ENCODE data around the gene COL27A1. TPM values are rescaled to one million over a fixed set of nuclear protein-coding genes. Genes with fewer than 3 reads are reported as not detected.
A peak's percentile ranks its signal among the peaks of the same experiment; 100 is the strongest.

Gene COL27A1
- polyA plus RNA-seq, 2 of the 4 experiments (the other 2 are of a cell fraction), result 6.9 to 20.6 TPM

GRCh38 chr9:114240216-114240615 is 84.9 kb downstream of the COL27A1 start (continued):
- no peak for TF ChIP-seq ELK1 (IDR thresholded peaks at IDR 0.05; ENCODE audit: low read depth, low read length)
- TF ChIP-seq HOXA7 (CRISPR knock-in tag; IDR thresholded peaks at IDR 0.05), result no peak
- TF ChIP-seq RNF2 (IDR thresholded peaks at IDR 0.05; ENCODE audit: borderline replicate concordance, low read depth), result no peak
- TF ChIP-seq SMC3 (IDR thresholded peaks at IDR 0.05), result no peak
- no peak for TF ChIP-seq KDM1A (IDR thresholded peaks at IDR 0.05; ENCODE audit: low read depth)
- no peak for TF ChIP-seq REST (IDR thresholded peaks at IDR 0.05)

- no peaks in the 10 kb centered on the region for H3K4me1 ChIP-seq
- ATAC-seq (no peak), FAIRE-seq (no peak), DNase-seq (ENCODE audit: low read depth in 1 of 2, low spot score in 1 of 2) (no peak)
- no peaks in the 10 kb centered on the region for H3K9me3 ChIP-seq
- 80% methylated on average over 16 of the region's 21 CpGs for WGBS (ENCODE audit: missing lambda C conversion rate)
- no peak overlapping the region for H3K4me2 ChIP-seq
- H3K27ac ChIP-seq, result no peak overlapping the region
- ChIA-PET CTCF (interaction anchor here (0.7 to 1.8 kb wide), 5 partner anchors 23 to 158 kb away, joined by 3 to 6 read pairs (median 3); no protein-coding TSS in a partner anchor), POLR2A (no interaction called here)
- TF ChIP-seq FOSL2 (IDR thresholded peaks at IDR 0.05) (no peak), FOSL2 (CRISPR knock-in tag; IDR thresholded peaks at IDR 0.05) (no peak), PBX3 (IDR thresholded peaks at IDR 0.05) (no peak), GATA3 (IDR thresholded peaks at IDR 0.05; ENCODE audit: borderline replicate concordance) (no peak), CEBPB (IDR thresholded peaks at IDR 0.05) (no peak), NFE2L2 (conservative IDR thresholded peaks at IDR 0.05; ENCODE audit: low read length) (peak; percentile 64)
- H3K4me3 ChIP-seq, result no peak overlapping the region
Observed at GRCh38 chr9:114240647-114241558, 85.6 kb downstream of the COL27A1 start.

GRCh38 chr9:114242837-114243236 is 87.5 kb downstream of the COL27A1 start:
- no peaks in the 10 kb centered on the region for H3K9me3 ChIP-seq
- H3K4me1 ChIP-seq, result no peaks in the 10 kb centered on the region
- FAIRE-seq (no peak), DNase-seq (ENCODE audit: low read depth in 1 of 2, low spot score in 1 of 2) (no peak), ATAC-seq (no peak)
- H3K27ac ChIP-seq, result no peak overlapping the region
- POLR2A ChIA-PET, result no interaction called here
- CTCF ChIA-PET, result interaction anchor here (1.2 to 1.9 kb wide), 4 partner anchors 38 to 160 kb away, joined by 3 to 7 read pairs (median 6); no protein-coding TSS in a partner anchor
- H3K4me3 ChIP-seq, result no peak overlapping the region
- WGBS (ENCODE audit: missing lambda C conversion rate), result 89% methylated on average over 8 of the region's 8 CpGs
- H3K4me2 ChIP-seq, result no peak overlapping the region
- TF ChIP-seq E2F6 (IDR thresholded peaks at IDR 0.05; ENCODE audit: borderline replicate concordance, low read depth) (no peak), BCL3 (IDR thresholded peaks at IDR 0.05) (no peak), BHLHE40 (IDR thresholded peaks at IDR 0.05; ENCODE audit: low read depth, low read length) (no peak), ELK1 (IDR thresholded peaks at IDR 0.05; ENCODE audit: low read depth, low read length) (no peak), CHD2 (IDR thresholded peaks at IDR 0.05; ENCODE audit: low read length, partially characterized antibody) (no peak), TP53 (CRISPR knock-in tag; IDR thresholded peaks at IDR 0.05) (no peak), CBX2 (IDR thresholded peaks at IDR 0.05; ENCODE audit: borderline replicate concordance, low read depth) (no peak), HOXB13 (CRISPR knock-in tag; IDR thresholded peaks at IDR 0.05; ENCODE audit: low read depth) (no peak), SMC3 (IDR thresholded peaks at IDR 0.05) (no peak), ZSCAN20 (CRISPR knock-in tag; IDR thresholded peaks at IDR 0.05) (no peak), PBX3 (IDR thresholded peaks at IDR 0.05) (no peak), FOSB (CRISPR knock-in tag; IDR thresholded peaks at IDR 0.05) (no peak), RCOR1 (IDR thresholded peaks at IDR 0.05; ENCODE audit: low read depth, low read length) (no peak), TFCP2L1 (CRISPR knock-in tag; IDR thresholded peaks at IDR 0.05) (no peak), KDM5A (IDR thresholded peaks at IDR 0.05) (no peak)

Measured in A549 (cell line).